Activated CD8-positive, alpha-beta memory T cell treated with anti-CD3 and anti-CD28 coated beads for 36 hours (primary cell): ENCODE results near the gene FSTL4. TPM values are rescaled to one million over a fixed set of nuclear protein-coding genes. Genes with fewer than 3 reads are reported as not detected.

Experiments used
- CTCF ChIA-PET: fragments of 350-600 bp; sonication (Branson Sonifier 250); formaldehyde crosslinking; loops from one replicate; lab custom pipeline; 2021; ENCODE audit warnings: antibody characterized with exemption; lab: Charles Lee
- POLR2A ChIA-PET: fragments of 350-600 bp; sonication (Branson Sonifier 250); formaldehyde crosslinking; loops from one replicate; lab custom pipeline; 2021; ENCODE audit warnings: antibody characterized with exemption; lab: Charles Lee
- total RNA-seq, 2 experiments: library from RNA; stranded (reverse); gene quantifications; one replicate each; pipeline ENCODE4 v1.2.3, GENCODE V29; 2021

Gene FSTL4
- total RNA-seq, 2 experiments from 2014 or later = 0.30 TPM; not detected in 1

DNA sequence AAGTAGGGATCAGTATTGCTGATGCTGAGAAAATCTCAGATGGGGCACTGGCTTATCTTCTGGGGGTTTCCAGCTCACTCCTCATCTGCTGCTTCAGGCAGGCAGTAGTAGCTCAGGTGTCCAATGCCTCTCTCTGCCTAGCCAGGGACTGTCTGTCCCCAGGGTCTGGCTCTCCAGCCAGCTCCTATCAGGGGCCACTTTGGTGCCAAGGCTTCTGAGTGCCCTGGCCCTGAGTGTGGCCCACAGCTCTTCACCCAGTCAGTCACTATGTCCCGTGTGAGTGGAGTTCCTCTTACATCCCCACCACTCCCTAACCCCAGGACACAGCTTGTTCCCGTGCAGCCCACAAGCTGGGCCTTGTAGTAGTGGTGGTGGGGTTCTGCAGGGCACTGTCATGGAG lies 309.0 kb downstream of the FSTL4 start:
- CTCF ChIA-PET = no interaction called here
- POLR2A ChIA-PET = no interaction called here

DNA sequence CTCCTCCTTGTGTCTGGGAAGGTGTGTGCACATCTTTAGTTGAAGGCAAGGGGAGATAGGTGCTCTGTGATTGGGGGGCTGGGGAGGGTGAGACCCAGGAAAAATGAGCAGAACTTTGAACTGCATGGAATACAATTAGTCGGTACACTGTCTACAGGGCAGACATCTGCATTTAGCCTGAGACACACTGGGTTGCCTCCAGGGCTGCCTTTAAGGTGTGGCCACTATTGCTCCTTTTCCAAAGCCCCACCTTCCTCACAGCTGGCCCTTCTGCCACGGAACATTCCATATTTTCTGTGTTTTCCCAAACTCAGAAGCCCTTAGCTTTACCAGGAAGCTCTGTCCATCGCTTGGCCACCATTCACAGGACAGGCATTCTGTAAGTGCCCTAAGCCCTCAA lies 312.6 kb downstream of the FSTL4 start:
- ChIA-PET CTCF (no interaction called here), POLR2A (no interaction called here)

DNA sequence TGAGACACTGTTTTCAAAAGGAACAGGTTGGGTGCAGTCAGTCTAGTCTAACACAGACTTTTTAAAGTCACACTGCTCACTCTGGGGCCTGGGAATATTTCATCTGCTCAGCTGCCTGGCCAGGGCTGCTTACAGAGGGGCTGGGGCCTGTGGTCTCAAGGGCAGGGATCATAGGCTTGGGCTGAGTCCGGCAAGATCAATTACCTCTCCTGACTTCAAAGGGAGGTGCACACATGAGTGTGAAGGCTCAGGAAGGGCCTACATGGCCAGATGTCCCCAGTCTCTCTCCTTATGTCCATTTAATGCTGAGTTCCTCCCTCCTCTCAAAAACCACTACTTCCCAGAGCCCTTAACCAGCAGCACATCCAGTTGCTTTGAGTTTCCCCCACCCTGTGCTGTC lies 313.3 kb downstream of the FSTL4 start:
- CTCF ChIA-PET = no interaction called here
- POLR2A ChIA-PET = no interaction called here

DNA sequence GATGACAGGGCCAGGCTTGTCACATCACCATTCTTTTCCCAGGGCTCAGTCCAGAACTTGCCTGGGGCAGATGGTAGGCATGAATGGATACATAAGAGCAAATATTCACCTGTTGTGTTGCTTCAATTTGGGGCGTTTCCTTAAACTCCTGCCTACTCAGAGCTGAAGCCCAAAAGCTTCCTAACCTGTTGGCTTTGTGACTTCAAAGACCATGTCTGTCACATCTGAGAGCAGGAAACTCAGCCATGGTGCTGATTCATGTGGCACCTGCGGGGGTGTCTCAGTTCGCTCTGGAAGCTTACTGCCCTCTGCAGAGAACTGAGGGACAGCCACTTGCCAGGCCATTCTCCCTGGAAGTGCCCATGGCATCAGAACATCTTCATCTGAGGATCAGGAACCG lies 313.9 kb downstream of the FSTL4 start:
- POLR2A ChIA-PET = no interaction called here
- CTCF ChIA-PET = interaction anchor here (1.2 kb wide), 1 partner anchor 11 kb away, joined by 5 read pairs; no protein-coding TSS in a partner anchor

DNA sequence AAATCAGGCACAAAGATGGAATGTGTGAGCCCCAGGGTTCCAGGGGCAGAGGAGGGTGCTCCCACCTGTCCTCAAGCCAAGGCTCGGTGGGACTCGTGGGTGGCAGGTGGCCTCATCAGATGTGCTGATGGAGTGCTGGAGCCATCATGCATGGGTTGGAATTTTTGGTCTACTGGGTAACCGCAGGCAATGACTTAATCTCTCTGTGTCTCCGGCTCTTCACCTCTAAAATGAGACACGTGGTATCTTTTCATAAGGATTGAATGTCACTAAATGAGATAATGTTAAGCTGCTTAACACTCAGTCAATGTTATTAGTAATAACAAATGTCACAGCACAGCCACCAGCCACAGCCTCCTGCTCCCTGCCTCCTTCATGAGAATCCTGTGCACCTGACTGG lies 315.0 kb downstream of the FSTL4 start:
- CTCF ChIA-PET = interaction anchor here (1.2 kb wide), 1 partner anchor 10 kb away, joined by 5 read pairs; no protein-coding TSS in a partner anchor

DNA sequence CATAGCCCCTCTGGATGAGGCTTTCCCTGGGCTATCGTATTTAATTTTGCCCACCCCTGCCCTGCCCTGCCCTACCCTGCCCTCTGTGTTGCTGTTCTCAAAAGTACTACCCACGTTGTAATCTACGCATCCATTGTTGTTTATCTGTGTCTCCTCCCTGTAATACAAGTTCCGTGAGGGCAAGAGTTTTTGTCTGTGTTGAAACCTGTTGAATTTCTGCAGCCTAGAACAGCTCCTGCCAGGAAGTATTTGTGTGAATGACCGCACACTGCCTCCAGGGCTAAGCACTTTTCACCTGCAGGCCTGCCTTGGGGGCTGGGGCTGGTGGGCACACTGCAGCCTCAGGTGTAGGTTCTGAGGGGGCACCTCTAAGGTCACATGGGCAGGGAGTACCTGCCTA lies 315.7 kb downstream of the FSTL4 start:
- CTCF ChIA-PET = no interaction called here
- POLR2A ChIA-PET = no interaction called here

More for the DNA sequence above, 315.0 kb downstream of the FSTL4 start:
- POLR2A ChIA-PET = no interaction called here

DNA sequence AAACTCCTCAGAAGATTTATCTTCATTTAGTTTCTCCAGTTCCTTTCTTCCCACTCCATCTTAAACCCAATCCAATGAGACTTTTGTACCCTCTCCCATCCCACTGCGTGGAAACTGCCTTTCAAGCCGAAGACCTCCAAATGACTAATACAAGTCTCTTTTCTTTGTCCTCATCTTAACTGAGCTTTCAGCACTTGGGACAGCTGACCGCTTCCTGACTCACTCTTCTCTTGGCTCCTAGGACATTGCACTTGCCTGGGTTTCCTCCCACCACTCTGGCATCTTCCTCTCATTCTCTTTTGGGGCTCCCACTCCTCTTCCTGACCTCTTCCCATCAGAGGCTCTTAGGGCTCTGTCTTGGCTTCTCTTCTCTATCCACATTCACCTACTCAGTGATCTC lies 316.8 kb downstream of the FSTL4 start:
- POLR2A ChIA-PET = no interaction called here
- CTCF ChIA-PET = no interaction called here

DNA sequence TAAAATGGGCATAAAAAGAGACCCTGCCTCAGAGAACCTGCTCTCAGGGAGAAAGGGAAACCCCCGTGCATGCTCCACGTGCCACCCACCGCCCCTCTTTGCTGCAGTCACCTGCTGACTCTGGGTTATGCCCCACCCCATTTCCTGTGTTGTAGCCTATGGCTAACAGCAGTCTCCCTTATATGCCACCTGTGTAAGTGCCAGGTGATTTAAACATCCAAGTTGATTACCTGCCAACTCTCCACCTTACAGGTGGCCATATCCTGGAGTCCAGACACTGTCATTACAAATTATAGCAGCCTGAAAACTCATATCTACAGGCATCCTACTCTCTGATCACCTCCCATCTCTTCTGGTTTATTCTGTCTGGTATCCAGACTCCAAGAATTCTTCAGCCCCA lies 318.0 kb downstream of the FSTL4 start:
- ChIA-PET CTCF (no interaction called here), POLR2A (no interaction called here)

DNA sequence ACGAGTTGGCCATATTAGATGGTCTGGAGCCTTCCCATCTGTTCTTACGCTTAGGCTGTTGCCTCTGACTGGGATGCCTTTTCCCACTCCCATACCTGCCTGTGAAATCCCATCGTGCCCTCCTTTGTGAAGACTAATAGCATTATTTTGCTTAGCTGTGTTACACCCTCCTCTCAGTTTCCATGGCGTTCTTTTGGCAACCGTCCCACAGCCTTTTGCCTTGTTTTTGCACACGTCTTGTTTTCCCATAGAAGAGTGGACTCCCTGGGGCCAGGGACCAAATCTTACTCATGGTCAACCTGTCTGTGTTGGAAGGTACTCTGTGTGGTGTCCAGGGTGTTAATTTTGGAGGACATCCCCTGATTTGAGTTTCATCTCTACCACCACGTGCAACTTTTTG lies 318.4 kb downstream of the FSTL4 start:
- ChIA-PET POLR2A (no interaction called here), CTCF (no interaction called here)

DNA sequence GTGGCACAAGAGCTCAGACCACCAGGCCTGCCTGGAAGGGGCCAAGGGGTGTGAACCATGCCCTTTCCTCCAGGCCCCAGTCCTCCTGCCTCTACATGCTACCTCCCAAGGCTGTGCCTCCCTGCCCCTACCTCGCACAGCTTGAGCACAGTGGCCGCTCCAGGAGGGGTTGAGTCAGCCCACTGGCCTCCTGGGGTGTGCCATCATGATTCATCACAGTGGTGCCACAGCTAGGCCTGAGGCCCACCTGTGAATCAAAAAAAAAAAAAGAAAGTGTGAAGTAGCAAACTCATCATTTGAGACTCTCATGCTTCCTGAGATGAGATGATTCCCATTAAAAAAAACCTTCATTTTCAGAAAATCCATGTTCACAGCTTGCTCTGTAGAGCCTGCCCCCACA lies 320.0 kb downstream of the FSTL4 start:
- CTCF ChIA-PET = no interaction called here
- POLR2A ChIA-PET = interaction anchor here (0.7 kb wide), 1 partner anchor 346 kb away, joined by 4 read pairs; no protein-coding TSS in a partner anchor

DNA sequence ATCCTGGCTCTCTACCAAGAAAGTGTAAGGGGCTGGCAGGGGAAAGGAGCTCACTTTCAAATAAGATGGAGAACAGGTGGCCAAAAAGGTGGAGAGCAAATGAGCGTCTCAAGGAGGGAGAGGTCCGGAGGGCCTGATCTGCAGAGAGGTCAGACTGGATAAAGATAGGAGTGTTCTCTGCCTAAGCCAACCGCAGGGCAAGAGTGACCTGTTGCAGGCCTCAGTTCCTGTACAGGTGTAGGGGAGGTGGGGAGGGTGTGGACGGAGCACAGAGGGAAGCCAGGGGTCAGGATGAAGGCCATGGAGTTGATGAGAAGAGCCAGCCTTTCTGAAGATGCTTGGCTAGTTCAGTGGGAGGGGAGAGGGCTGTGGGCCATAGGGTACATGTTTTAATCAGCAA lies 320.8 kb downstream of the FSTL4 start:
- CTCF ChIA-PET = no interaction called here
- POLR2A ChIA-PET = no interaction called here

DNA sequence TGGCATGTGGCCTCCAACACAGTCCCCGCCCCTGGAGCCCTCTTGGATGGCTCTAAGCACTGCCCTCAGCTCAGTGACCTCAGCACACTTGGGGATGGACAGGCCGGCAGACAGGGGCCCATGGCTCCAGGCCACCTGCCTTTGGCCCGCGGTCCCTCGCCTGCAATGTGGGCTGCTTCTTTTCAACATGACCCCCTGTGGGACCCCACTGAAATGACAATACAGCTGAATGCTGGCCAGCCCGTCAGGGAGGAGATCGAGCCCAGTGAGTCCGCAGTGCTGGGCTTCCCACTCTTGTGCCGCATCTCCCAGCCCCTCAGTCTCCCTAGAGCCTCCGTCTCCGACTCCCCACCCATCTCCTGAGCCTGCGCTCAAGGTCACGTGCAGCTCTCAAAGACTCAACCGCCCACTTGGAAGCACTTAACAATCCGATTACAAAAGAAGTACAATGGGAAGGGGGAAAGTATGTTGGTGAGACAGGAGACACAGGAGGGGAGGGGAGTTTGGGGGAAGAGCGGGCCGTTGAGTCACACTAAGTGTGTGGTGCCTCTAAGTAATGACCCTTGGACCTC lies 321.6 kb downstream of the FSTL4 start:
- ChIA-PET POLR2A (no interaction called here), CTCF (no interaction called here)

DNA sequence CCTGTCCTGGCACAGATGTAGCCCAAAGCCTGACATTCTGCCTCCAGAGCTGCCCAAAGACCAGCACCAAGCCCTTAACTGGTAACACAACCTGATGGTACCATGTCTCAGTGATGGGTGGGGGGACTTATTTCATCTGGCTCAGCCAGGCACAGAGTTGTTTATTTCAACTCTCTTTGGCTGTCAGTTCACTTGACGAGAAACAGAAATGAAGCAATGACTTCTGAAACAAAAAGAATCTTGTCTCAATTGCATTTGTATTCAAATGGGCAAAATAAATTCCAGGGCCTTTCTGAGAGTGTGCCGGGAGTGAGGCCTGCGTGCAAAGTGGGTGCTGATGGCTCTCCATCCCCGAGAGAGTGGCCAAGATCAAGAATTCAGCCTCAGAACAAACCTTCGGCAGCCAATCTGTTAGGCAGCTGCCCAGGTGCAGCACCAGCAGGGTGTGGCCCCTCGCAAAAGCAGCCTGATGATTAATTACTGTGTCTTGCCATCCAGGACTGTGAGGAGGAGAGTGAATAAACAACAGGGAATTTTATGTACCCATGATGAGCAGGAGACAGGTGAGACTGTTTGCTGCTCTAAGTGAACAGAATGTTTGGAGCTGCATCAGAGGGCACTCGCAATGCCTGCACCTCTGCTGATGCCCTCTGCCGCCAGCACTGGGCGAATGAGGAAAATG lies 322.5 kb downstream of the FSTL4 start:
- POLR2A ChIA-PET = no interaction called here
- CTCF ChIA-PET = no interaction called here

DNA sequence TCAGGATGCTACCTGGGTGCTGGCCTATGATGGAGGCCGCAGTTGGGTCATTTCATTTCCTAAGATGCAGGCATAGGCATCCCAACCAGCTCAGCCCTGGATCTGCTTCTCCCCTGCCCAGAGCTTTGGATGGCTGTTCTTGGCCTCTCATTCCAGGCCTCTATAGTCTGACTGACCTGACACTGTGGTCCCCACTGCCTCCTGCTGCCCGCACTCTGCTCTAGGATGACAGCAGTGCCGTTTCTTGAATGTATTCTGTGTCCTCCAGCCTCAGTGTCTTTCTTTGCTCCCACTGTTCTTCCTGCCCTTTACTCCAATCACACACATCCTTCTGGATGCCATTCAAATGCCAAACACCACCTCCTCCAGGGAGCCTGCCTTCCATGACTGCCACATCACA lies 324.8 kb downstream of the FSTL4 start:
- ChIA-PET POLR2A (no interaction called here), CTCF (interaction anchor here (0.7 to 2.3 kb wide), 4 partner anchors 10 to 176 kb away, joined by 3 to 7 read pairs (median 4); no protein-coding TSS in a partner anchor)

DNA sequence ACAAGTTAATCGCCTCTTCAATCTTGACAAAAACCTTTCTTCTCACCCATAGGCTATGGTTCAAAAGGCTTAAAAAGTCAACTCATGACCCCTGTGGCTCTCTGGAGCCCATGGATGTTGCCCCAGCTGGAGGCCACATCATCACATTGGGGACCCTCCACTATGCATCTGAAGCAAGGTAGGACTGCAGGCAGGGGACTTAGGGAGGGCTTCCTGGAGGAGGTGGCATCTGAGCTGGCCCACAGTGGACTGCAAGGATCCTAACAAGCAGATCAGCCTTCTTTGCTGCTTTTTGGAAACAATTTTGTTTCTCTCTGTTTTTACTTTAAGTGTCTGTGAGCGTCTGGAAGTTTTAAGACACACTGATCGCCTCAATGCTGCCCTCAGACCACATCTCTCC lies 325.9 kb downstream of the FSTL4 start:
- ChIA-PET CTCF (interaction anchor here (2.3 kb wide), 1 partner anchor 175 kb away, joined by 7 read pairs; no protein-coding TSS in a partner anchor), POLR2A (no interaction called here)

DNA sequence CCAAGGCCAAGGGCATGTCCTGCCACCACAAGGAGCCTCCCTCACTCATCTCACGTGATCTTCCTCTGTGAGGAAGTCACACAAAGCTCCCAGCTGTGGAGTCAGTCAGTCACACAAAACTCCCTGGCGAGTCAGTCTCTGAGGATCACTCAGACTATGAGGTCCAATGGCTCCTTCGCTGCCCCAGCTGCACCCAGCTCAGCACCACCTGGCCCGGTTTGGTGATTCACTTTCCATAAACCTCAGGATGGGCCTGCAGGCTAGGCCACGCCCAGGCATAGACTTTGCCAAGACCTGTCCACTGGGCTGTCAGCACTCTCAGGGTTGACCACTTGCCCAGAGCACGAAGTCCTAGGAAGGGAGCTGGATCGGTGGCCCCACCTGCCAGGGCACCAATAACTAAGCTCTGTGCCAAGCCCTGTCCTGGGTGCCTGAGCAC lies 326.7 kb downstream of the FSTL4 start:
- ChIA-PET CTCF (no interaction called here), POLR2A (no interaction called here)

DNA sequence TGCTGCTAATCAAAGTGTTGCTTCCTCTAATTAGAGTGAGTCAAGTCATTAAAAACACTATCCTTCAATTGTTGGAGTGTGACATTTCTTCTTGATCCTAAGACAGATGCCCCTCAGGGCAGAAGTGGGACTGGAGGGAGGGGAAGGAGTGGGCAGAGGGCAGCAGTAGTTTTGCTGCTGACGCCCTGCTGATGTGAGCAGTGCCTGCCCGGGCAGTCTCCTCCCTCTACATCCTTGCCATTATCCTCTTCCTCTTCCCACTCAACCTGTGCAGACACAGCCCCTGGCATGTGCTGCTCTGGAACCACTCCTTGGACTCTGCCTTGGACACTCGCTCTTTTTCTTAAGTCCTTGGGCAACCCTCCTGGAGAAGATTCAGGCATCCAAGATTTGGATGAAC lies 328.0 kb downstream of the FSTL4 start:
- CTCF ChIA-PET = no interaction called here

DNA sequence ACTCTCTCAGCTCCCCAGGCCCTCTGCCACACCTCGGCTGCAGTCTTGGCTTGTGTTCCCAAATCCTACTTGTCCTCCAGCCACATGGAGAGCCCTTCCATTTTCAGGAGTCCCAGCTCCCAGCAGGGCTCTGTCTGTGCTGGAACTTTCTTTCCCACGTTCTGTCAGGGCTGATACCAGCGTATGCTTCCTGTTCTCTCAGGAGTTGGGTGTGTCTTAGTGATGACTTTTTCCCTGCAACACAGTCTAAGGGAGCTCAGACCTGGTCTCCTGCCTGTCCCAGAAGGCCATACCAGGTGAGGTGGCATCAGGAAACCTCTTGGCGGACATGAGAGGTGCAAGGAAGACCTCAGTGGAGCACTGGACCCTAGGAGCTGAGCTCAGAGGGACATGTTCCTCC lies 334.0 kb downstream of the FSTL4 start:
- POLR2A ChIA-PET = no interaction called here

More for the DNA sequence above, 328.0 kb downstream of the FSTL4 start:
- POLR2A ChIA-PET = no interaction called here

DNA sequence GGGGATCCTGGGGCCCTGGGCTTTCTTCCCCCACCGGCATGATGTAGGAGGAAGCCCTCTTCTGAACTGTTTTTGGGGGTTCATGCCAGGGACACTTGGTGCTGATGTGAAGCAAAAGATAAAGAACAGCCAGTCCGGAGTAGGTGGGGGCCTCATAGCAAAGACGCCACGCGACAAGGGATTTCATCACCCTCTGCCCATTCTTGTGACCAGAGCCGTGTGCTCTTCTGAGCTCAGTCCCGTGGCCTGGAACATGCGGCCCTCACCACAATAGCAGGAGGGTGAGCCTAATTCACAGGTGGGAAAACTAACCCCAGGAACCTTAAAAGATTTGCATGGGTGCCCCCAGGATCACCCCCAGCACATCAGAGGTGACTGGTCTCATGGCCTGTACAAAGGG lies 334.6 kb downstream of the FSTL4 start:
- ChIA-PET POLR2A (no interaction called here), CTCF (no interaction called here)

More for the DNA sequence above, 334.0 kb downstream of the FSTL4 start:
- CTCF ChIA-PET = no interaction called here

DNA sequence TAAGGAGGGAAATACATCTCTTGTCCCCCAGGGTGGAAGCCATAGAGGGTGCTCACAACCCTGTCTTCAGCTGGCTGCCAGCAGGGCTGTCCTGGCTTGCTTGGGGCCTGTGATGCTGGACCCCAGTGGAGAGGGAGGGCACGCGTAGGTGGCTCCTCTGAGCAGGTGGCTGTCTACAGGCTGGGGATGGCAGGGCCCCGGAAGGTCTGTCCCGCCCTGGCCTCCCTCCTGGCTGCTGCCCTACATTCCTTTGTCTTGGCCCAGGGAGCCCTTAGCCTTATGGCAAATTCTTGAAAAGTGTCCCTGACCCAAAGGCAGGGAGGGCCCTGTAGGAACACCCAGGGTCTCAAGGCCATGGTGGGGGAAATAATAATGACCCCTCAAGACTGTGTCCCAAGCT lies 336.2 kb downstream of the FSTL4 start:
- ChIA-PET POLR2A (no interaction called here), CTCF (no interaction called here)

DNA sequence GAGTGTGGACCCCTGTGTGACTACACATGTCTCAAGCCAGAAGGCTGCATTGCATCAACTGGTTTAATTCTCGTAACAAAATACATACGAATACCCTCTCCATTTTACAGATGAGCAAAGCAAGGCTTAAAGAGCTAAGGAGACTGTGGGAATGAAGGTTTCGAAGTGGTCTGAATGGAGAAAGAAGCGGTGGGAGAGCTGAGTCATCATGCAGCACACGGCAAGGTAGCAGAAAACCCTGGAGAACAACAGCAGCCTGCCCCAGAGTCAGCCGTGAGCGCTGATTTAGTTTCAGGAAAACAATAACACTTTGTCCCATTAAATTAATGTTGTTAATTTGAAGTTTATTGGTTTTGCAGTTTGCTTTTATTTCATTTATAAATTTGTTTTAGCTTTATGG lies 336.7 kb downstream of the FSTL4 start:
- ChIA-PET POLR2A (no interaction called here), CTCF (no interaction called here)
